ENCODE results near the gene EMP2. TPM values are rescaled to one million over a fixed set of nuclear protein-coding genes. Genes with fewer than 3 reads are reported as not detected.
A peak's percentile ranks its signal among the peaks of the same experiment; 100 is the strongest.
"Not testable (repeated sequence)": the region's sequence is repeated elsewhere in the genome, so short reads cannot be mapped to it uniquely, and the experiment has no call there.

Gene EMP2
- total RNA-seq, 2 experiments from 2014 or later: not detected

- no peaks in the 10 kb centered on the region for H3K4me1 Mint-ChIP-seq (ENCODE audit: low read depth)
- ATAC-seq: no peak
- TF ChIP-seq CTCF (IDR thresholded peaks at IDR 0.05): no peak
- ChIA-PET POLR2A (no interaction called here), CTCF (no interaction called here)
- H3K27ac Mint-ChIP-seq: no peak overlapping the region
- intact Hi-C loops (cut with micrococcal nuclease): no loop called here
- no peaks in the 10 kb centered on the region for H3K27me3 Mint-ChIP-seq
- no peaks in the 10 kb centered on the region for H3K9me3 Mint-ChIP-seq
- DNase-seq: no peak
- H3K36me3 Mint-ChIP-seq (ENCODE audit: low read depth): no peaks in the 10 kb centered on the region
- no peak overlapping the region for H3K4me3 Mint-ChIP-seq
These were observed 42.5 kb downstream of the EMP2 start for GRCh38 chr16:10537946-10538345.

DNA sequence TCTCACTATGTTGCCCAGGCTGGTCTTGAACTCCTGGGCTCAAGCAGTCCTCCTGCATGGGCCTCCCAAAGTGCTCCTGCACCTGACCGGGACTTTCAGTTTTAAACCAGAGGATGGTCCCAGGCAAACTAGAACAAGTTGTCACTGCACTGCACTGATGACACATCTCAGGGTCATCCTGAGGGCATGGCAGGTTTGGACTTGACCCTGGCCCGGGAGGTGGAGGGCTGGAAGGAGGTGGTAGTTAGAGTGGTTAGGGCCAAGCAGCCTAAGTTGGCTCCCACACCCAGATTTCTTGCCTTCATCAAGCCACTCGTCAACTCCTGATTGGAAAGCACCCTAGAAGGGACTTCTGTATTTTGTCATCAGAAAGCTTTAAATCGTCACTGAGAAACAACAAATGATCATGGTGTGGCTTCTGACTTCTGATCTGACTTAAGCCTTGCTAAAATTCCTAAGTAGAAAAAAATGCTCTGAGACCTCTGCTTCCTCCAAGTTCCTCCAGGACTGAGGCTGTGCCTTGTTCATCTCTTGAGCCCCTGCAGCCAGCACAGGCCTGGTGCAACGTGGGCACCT, 43.5 kb downstream of the EMP2 start:
- ChIA-PET POLR2A (interaction anchor here (0.6 kb wide), 1 partner anchor 375 kb away, joined by 3 read pairs; no protein-coding TSS in a partner anchor), CTCF (no interaction called here)
- Mint-ChIP-seq H3K4me3 (no peak overlapping the region), H3K27ac (no peak overlapping the region), H3K4me1 (ENCODE audit: low read depth) (no peaks in the 10 kb centered on the region), H3K36me3 (ENCODE audit: low read depth) (no peaks in the 10 kb centered on the region), H3K27me3 (no peaks in the 10 kb centered on the region), H3K9me3 (no peaks in the 10 kb centered on the region)
- TF ChIP-seq CTCF (IDR thresholded peaks at IDR 0.05): no peak
- DNase-seq (no peak), ATAC-seq (no peak)
- intact Hi-C loops (cut with micrococcal nuclease): no loop called here

DNA sequence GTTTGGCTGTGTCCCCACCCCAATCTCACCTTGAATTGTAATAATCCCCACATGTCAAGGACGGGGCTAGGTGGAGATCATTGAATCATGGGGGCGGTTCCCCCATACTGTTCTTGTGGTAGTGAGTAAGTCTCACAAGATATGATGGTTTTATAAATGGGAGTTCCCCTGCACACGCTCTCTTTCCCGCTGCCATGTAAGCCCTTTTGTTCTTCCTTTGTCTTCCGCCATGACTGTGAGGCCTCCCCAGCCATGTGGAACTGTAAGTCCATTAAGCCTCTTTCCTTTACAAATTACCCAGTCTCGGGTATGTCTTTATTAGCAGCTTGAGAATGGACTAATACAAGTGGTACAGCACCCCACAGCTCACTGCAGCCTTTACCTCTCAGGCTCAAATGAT, 44.1 kb downstream of the EMP2 start:
- POLR2A ChIA-PET: interaction anchor here (0.6 kb wide), 1 partner anchor 376 kb away, joined by 3 read pairs; no protein-coding TSS in a partner anchor
- H3K9me3 Mint-ChIP-seq; H3K27me3 Mint-ChIP-seq; H3K36me3 Mint-ChIP-seq (ENCODE audit: low read depth); H3K4me3 Mint-ChIP-seq; H3K4me1 Mint-ChIP-seq (ENCODE audit: low read depth); H3K27ac Mint-ChIP-seq; ATAC-seq; CTCF ChIA-PET; intact Hi-C loops (cut with micrococcal nuclease): not testable (repeated sequence)
- peak; percentile 30 for DNase-seq

- H3K4me1 Mint-ChIP-seq (ENCODE audit: low read depth): no peaks in the 10 kb centered on the region
- no peak for DNase-seq
- H3K27me3 Mint-ChIP-seq: no peaks in the 10 kb centered on the region
- intact Hi-C loops (cut with micrococcal nuclease): no loop called here
- ATAC-seq: no peak
- CTCF ChIA-PET: no interaction called here
- no peaks in the 10 kb centered on the region for H3K36me3 Mint-ChIP-seq (ENCODE audit: low read depth)
- H3K9me3 Mint-ChIP-seq: no peaks in the 10 kb centered on the region
- POLR2A ChIA-PET: no interaction called here
- H3K4me3 Mint-ChIP-seq: no peak overlapping the region
- no peak overlapping the region for H3K27ac Mint-ChIP-seq
- TF ChIP-seq CTCF (IDR thresholded peaks at IDR 0.05): no peak
These were observed 44.9 kb downstream of the EMP2 start for GRCh38 chr16:10535461-10535860.

GRCh38 chr16:10534748-10535147, 45.6 kb downstream of the EMP2 start:
- ATAC-seq: no peak
- POLR2A ChIA-PET: no interaction called here
- no peaks in the 10 kb centered on the region for H3K27me3 Mint-ChIP-seq
- CTCF ChIA-PET: interaction anchor here (0.9 kb wide), 1 partner anchor 20 kb away, joined by 3 read pairs; no protein-coding TSS in a partner anchor
- H3K4me3 Mint-ChIP-seq: no peak overlapping the region
- DNase-seq: no peak
- no peaks in the 10 kb centered on the region for H3K4me1 Mint-ChIP-seq (ENCODE audit: low read depth)
- no peak for TF ChIP-seq CTCF (IDR thresholded peaks at IDR 0.05)
- intact Hi-C loops (cut with micrococcal nuclease): no loop called here
- no peaks in the 10 kb centered on the region for H3K36me3 Mint-ChIP-seq (ENCODE audit: low read depth)
- no peaks in the 10 kb centered on the region for H3K9me3 Mint-ChIP-seq
- H3K27ac Mint-ChIP-seq: no peak overlapping the region

- intact Hi-C loops (cut with micrococcal nuclease); ATAC-seq; H3K36me3 Mint-ChIP-seq (ENCODE audit: low read depth); H3K27ac Mint-ChIP-seq; H3K9me3 Mint-ChIP-seq; DNase-seq; H3K27me3 Mint-ChIP-seq; H3K4me3 Mint-ChIP-seq; H3K4me1 Mint-ChIP-seq (ENCODE audit: low read depth): not testable (repeated sequence)
- POLR2A ChIA-PET: interaction anchor here (0.8 kb wide), 1 partner anchor 18 kb away, joined by 4 read pairs; no protein-coding TSS in a partner anchor
- CTCF ChIA-PET: interaction anchor here (1.4 kb wide), 1 partner anchor 13 kb away, joined by 3 read pairs; no protein-coding TSS in a partner anchor
These were observed 46.8 kb downstream of the EMP2 start for GRCh38 chr16:10533612-10534011.
